OCI-LY1 (cell line): ENCODE measurements around the gene KIAA2012.

Source experiments
- H2AFZ ChIP-seq: fragments of 200-600 bp; sonication (generic), shearing (Covaris generic); 2 replicates; pipeline ENCODE4 v1.6.0; 2014; ENCODE audit warnings: antibody characterized with exemption, mild to moderate bottlenecking, low read length
- H3F3A ChIP-seq: fragments of 200-600 bp; sonication (generic), shearing (Covaris generic); 2 replicates; pipeline ENCODE4 v1.6.0; 2014; ENCODE audit warnings: mild to moderate bottlenecking, antibody characterized with exemption, low read length, moderate library complexity; ENCODE audit not compliant: insufficient read depth
- H3K27ac ChIP-seq: fragments of 200-600 bp; sonication (generic); 2 replicates; pipeline ENCODE4 v1.5.1; 2014; ENCODE audit warnings: low read length, mixed run types, mild to moderate bottlenecking, low read depth; ENCODE audit not compliant: poor library complexity, severe bottlenecking
- H3K27me3 ChIP-seq: fragments of 200-600 bp; sonication (generic); 2 replicates; pipeline ENCODE4 v1.6.0; 2014; ENCODE audit warnings: antibody characterized with exemption, mild to moderate bottlenecking, low read length, moderate library complexity; ENCODE audit not compliant: insufficient read depth
- H3K36me3 ChIP-seq: fragments of 200-600 bp; sonication (generic); 2 replicates; pipeline ENCODE4 v1.6.1; 2014; ENCODE audit warnings: mild to moderate bottlenecking, antibody characterized with exemption, low read length, moderate library complexity, mixed read lengths; ENCODE audit not compliant: insufficient read depth
- H3K4me1 ChIP-seq: fragments of 200-600 bp; sonication (generic); 2 replicates; pipeline ENCODE4 v1.5.1; 2014; ENCODE audit warnings: mild to moderate bottlenecking, low read length, moderate library complexity; ENCODE audit not compliant: insufficient read depth, severe bottlenecking
- H3K4me2 ChIP-seq: fragments of 200-600 bp; sonication (generic), shearing (Covaris generic); 2 replicates; pipeline ENCODE4 v1.6.1; 2014; ENCODE audit warnings: low read length
- H3K4me3 ChIP-seq: fragments of 200-600 bp; sonication (generic); 2 replicates; pipeline ENCODE4 v1.5.1; 2014; ENCODE audit warnings: low read length, low read depth, mild to moderate bottlenecking, mixed read lengths; ENCODE audit not compliant: poor library complexity, severe bottlenecking
- H3K79me2 ChIP-seq: fragments of 200-600 bp; shearing (Covaris generic); 2 replicates; pipeline ENCODE4 v1.6.1; 2016; ENCODE audit warnings: mixed run types, low read length, mixed read lengths; ENCODE audit not compliant: insufficient read depth
- H3K9ac ChIP-seq: fragments of 200-600 bp; sonication (generic), shearing (Covaris generic); 2 replicates; pipeline ENCODE4 v1.6.1; 2014; ENCODE audit warnings: mild to moderate bottlenecking, low read length, mixed read lengths
- H3K9me2 ChIP-seq: fragments of 200-600 bp; sonication (generic), shearing (Covaris generic); 2 replicates; pipeline ENCODE4 v1.6.1; 2014; ENCODE audit warnings: low read depth, mild to moderate bottlenecking, low read length, mixed read lengths
- H3K9me3 ChIP-seq: fragments of 200-600 bp; shearing (Covaris generic); 2 replicates; pipeline ENCODE4 v1.6.1; 2014; ENCODE audit warnings: low read length, mixed read lengths
- H4K20me1 ChIP-seq: fragments of 200-600 bp; sonication (generic), shearing (Covaris generic); 2 replicates; pipeline ENCODE4 v1.6.0; 2016; ENCODE audit warnings: mild to moderate bottlenecking, low read length; ENCODE audit not compliant: insufficient read depth
- EZH2 ChIP-seq: fragments of 200-600 bp; sonication (generic), shearing (Covaris generic); IDR thresholded peaks from 2 replicates; pipeline ENCODE4 v1.8.0; 2017; ENCODE audit warnings: borderline replicate concordance, mixed run types, mild to moderate bottlenecking, antibody characterized with exemption, low read length, moderate library complexity, mixed read lengths
- TF ChIP-seq, protein P1 (sequence below): fragments of 200-600 bp; sonication (generic), shearing (Covaris generic); IDR thresholded peaks from 2 replicates; pipeline ENCODE4 v1.5.1; 2017; ENCODE audit warnings: mild to moderate bottlenecking, antibody characterized with exemption, low read length, moderate library complexity, mixed read lengths

The KIAA2012 gene

DNA sequence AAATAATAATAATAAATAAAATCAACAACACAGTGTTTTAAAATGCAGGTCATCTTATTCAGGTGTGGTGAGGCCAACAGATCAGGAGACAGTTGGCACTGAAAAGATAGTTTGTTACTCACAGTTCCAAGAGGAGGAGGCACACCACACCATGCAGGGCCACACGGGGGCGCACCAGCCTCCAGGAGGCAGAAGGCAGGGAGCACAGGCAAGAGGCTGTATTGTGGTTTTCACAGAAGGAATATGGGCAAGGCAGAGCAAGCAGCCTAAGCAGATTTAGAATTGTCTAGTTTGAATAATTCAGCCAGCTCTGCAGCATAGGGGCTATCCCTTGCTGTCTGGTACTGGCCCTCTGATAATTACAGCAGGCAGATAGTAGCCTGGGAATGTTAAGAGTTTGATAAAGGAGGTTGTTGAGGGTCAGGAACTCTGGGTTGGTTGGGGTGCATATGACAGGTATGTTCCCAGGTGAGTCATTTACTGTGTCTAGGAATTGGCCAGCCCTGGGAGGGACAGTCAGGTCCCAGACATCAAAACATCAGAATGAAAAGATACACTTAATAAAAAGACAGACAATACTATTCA, 31.3 kb downstream of the KIAA2012 start:
- H3K79me2 ChIP-seq, result no peaks in the 10 kb centered on the region
- H3K4me3 ChIP-seq, result no peak overlapping the region
- no peak overlapping the region for H2AFZ ChIP-seq
- no peaks in the 10 kb centered on the region for H3K9me2 ChIP-seq
- no peak for TF ChIP-seq EZH2
- TF ChIP-seq, protein P1, sequence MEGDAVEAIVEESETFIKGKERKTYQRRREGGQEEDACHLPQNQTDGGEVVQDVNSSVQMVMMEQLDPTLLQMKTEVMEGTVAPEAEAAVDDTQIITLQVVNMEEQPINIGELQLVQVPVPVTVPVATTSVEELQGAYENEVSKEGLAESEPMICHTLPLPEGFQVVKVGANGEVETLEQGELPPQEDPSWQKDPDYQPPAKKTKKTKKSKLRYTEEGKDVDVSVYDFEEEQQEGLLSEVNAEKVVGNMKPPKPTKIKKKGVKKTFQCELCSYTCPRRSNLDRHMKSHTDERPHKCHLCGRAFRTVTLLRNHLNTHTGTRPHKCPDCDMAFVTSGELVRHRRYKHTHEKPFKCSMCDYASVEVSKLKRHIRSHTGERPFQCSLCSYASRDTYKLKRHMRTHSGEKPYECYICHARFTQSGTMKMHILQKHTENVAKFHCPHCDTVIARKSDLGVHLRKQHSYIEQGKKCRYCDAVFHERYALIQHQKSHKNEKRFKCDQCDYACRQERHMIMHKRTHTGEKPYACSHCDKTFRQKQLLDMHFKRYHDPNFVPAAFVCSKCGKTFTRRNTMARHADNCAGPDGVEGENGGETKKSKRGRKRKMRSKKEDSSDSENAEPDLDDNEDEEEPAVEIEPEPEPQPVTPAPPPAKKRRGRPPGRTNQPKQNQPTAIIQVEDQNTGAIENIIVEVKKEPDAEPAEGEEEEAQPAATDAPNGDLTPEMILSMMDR, result peak; percentile 79
- no peaks in the 10 kb centered on the region for H3K36me3 ChIP-seq
- H3K27ac ChIP-seq, result no peak overlapping the region
- no peaks in the 10 kb centered on the region for H4K20me1 ChIP-seq
- no peak overlapping the region for H3K4me2 ChIP-seq
- H3K9ac ChIP-seq, result no peak overlapping the region
- H3K9me3 ChIP-seq, result no peaks in the 10 kb centered on the region
- no peaks in the 10 kb centered on the region for H3K4me1 ChIP-seq
- H3F3A ChIP-seq, result no peaks in the 10 kb centered on the region
- H3K27me3 ChIP-seq, result peaks cover 7% of the 10 kb centered on the region; the same call in 1 of the 2 replicates

DNA sequence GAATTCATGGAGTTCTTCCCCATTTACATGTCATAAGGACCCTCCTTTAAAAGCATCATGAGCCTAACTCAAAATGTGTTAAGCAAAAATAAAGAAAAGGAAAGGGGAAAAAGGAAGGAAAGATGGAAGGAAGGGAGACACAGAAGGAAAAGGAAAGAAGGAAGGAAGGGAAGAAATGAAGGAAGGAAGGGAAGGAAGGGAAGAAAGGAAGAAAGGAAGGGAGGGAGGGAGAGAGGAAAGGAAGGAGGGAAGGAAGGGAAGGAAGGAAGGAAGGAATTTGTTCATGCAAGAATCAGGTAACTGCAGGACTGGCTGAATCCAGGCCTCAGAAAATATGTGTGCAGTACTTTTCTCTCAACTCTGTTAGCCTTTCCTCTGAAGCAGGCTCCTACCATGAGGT, 32.0 kb downstream of the KIAA2012 start:
- peaks cover 8% of the 10 kb centered on the region; the same call in 1 of the 2 replicates for H3K27me3 ChIP-seq
- no peak overlapping the region for H2AFZ ChIP-seq
- no peaks in the 10 kb centered on the region for H3K4me1 ChIP-seq
- H3K27ac ChIP-seq, result no peak overlapping the region
- no peak overlapping the region for H3K9ac ChIP-seq
- no peaks in the 10 kb centered on the region for H3K36me3 ChIP-seq
- no peak overlapping the region for H3K4me2 ChIP-seq
- no peaks in the 10 kb centered on the region for H4K20me1 ChIP-seq
- no peak overlapping the region for H3K4me3 ChIP-seq
- TF ChIP-seq EZH2, result no peak
- TF ChIP-seq, protein P1, result no peak
- H3K9me2 ChIP-seq, result no peaks in the 10 kb centered on the region
- H3K79me2 ChIP-seq, result no peaks in the 10 kb centered on the region
- no peaks in the 10 kb centered on the region for H3K9me3 ChIP-seq
- H3F3A ChIP-seq, result no peaks in the 10 kb centered on the region

DNA sequence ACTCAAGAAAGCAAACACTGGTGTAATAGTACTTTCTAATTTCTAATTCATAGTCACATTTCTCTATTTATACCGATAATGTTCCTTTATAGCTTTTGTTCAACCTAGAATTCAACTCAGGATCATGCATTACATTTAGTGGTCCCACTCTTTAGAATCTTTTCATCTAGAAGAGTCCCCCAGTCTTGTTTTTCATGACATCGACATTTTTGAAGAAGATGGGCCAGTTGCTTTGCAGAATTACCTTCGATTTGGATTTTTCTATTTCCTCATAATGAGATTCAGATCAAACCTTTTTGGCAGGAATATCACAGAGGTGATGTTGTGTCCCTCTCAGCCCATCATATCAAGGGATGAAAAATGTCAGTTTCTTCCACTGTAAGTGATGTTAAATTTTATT, 35.3 kb downstream of the KIAA2012 start:
- Histone ChIP-seq H3K4me1 (no peaks in the 10 kb centered on the region), H3K4me3 (no peak overlapping the region), H3K79me2 (no peaks in the 10 kb centered on the region), H3F3A (no peaks in the 10 kb centered on the region), H4K20me1 (no peaks in the 10 kb centered on the region), H3K36me3 (no peaks in the 10 kb centered on the region), H3K27me3 (peaks cover 8% of the 10 kb centered on the region; the same call in 1 of the 2 replicates), H3K4me2 (no peak overlapping the region), H3K9me2 (no peaks in the 10 kb centered on the region), H3K27ac (no peak overlapping the region), H3K9me3 (no peaks in the 10 kb centered on the region), H3K9ac (no peak overlapping the region), H2AFZ (no peak overlapping the region)
- no peak for TF ChIP-seq EZH2
- TF ChIP-seq, protein P1, result no peak
